Upper lobe of left lung (tissue), 6 donors: ENCODE results near the gene SPG11. TPM values are rescaled to one million over a fixed set of nuclear protein-coding genes. Genes with fewer than 3 reads are reported as not detected.

Experiments used
- ATAC-seq, 2 donors: fragments of 200-7000 bp; cut with Tn5 transposase; one replicate each; pipeline ENCODE4 v1.9.1; 2022; ENCODE audit warnings: mild to moderate bottlenecking in 2 of 2, moderate library complexity in 2 of 2; ENCODE audit not compliant: low FRiP score in 2 of 2
- DNase-seq, 2 donors: peaks; one replicate each; pipeline ENCODE4 v3.0.0-alpha.2; 2019 to 2020
- H3K27ac ChIP-seq, 4 donors: fragments of 200-600 bp; sonication (generic); one replicate each; pipeline ENCODE4 v1.5.1; 2016 to 2019
- H3K27me3 ChIP-seq, 4 donors: fragments of 200-600 bp; sonication (generic); one replicate each; pipeline ENCODE4 v1.5.1; 2017 to 2019
- H3K36me3 ChIP-seq, 4 donors: fragments of 200-600 bp; sonication (generic); one replicate each; pipeline ENCODE4 v1.5.1; 2016 to 2019
- H3K4me1 ChIP-seq, 4 donors: fragments of 200-600 bp; sonication (generic); one replicate each; pipeline ENCODE4 v1.5.1; 2018 to 2019
- H3K4me3 ChIP-seq, 4 donors: fragments of 200-600 bp; sonication (generic); one replicate each; pipeline ENCODE4 v1.5.1; 2017 to 2019; ENCODE audit warnings: mild to moderate bottlenecking in 2 of 4, moderate library complexity in 1 of 4
- H3K9me3 ChIP-seq, 4 donors: fragments of 200-600 bp; sonication (generic); one replicate each; pipeline ENCODE4 v1.5.1; 2018 to 2019
- EP300 ChIP-seq, 4 donors: sonication (generic); formaldehyde crosslinking; IDR thresholded peaks; one replicate each; pipeline ENCODE4 v1.5.1; 2017; ENCODE audit warnings: antibody characterized with exemption in 4 of 4, control low read depth in 2 of 4
- POLR2A ChIP-seq, 4 donors: fragments of 450-650 bp; IDR thresholded peaks; one replicate each; pipeline ENCODE4 v1.5.1; 2016 to 2017; ENCODE audit warnings: antibody characterized with exemption in 4 of 4, mild to moderate bottlenecking in 2 of 4
- POLR2AphosphoS5 ChIP-seq, 2 donors: sonication (generic); formaldehyde crosslinking; IDR thresholded peaks; one replicate each; pipeline ENCODE4 v1.5.1; 2017; ENCODE audit warnings: antibody characterized with exemption in 2 of 2
- WGBS, 2 donors: methylation state at CpG; one replicate each; pipeline ENCODE4 v1.1.5; 2017 to 2018; 5-methylcytosine and 5-hydroxymethylcytosine counted together
- total RNA-seq, 6 donors: library from RNA; depleted of rRNA in 4 of 6; stranded (reverse); fragments of >200 nt in 4 of 6; gene quantifications; one replicate each; pipeline versions ENCODE4 v1.1.0 to v1.2.1, GENCODE V29; 2016 to 2021
- TF ChIP-seq, protein P1 (sequence below), 6 experiments: fragments of 450-650 bp in 4 of 6; fragments of 200-600 bp in 2 of 6; sonication (generic) in 2 of 6; IDR thresholded peaks; one replicate each; pipeline ENCODE4 v1.5.1; 2016 to 2019; ENCODE audit warnings: antibody characterized with exemption in 6 of 6
- donor health status: DM: no; HTN: no; CAD: no; lungs with moderate emphysema.
- donor health status: DM: no; HTN: yes; CAD: no; lungs with severe emphysema.

SPG11 gene
- total RNA-seq, 6 donors from 2014 or later = 81.6 to 161 (median 97.4) TPM

DNA sequence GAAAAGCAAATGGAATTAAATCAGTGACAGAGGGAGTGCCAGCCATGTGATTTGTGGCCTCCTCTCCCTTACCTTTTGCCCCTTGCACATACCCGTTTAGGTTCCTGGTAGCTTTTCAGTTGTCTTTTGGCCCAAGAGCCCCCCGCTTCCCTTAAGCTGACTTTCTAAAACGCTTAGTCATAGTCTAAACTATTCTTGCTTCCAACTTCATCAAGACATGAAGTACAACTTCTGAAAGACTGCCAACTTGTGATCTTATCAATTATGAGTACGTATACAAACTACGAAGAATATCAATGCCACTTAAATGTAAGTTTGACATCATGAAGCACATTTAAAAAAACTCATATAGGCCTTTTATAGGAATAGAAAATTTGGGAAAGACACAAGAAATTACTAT is 64.6 kb downstream of the SPG11 start:
- no peaks in the 10 kb centered on the region for H3K27me3 ChIP-seq
- peak overlapping the region in 2 of 4 donors; percentile 5 to 26 for H3K27ac ChIP-seq
- TF ChIP-seq POLR2A (IDR thresholded peaks at IDR 0.05) (no peak), POLR2AphosphoS5 (IDR thresholded peaks at IDR 0.05) (no peak), EP300 (IDR thresholded peaks at IDR 0.05) (no peak)
- TF ChIP-seq, protein P1, sequence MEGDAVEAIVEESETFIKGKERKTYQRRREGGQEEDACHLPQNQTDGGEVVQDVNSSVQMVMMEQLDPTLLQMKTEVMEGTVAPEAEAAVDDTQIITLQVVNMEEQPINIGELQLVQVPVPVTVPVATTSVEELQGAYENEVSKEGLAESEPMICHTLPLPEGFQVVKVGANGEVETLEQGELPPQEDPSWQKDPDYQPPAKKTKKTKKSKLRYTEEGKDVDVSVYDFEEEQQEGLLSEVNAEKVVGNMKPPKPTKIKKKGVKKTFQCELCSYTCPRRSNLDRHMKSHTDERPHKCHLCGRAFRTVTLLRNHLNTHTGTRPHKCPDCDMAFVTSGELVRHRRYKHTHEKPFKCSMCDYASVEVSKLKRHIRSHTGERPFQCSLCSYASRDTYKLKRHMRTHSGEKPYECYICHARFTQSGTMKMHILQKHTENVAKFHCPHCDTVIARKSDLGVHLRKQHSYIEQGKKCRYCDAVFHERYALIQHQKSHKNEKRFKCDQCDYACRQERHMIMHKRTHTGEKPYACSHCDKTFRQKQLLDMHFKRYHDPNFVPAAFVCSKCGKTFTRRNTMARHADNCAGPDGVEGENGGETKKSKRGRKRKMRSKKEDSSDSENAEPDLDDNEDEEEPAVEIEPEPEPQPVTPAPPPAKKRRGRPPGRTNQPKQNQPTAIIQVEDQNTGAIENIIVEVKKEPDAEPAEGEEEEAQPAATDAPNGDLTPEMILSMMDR (IDR thresholded peaks at IDR 0.05) = no peak
- DNase-seq (no peak), ATAC-seq (no peak)
- peaks cover 0 to 12% (median 3%) of the 10 kb centered on the region in 4 donors for H3K4me1 ChIP-seq
- H3K4me3 ChIP-seq = no peak overlapping the region
- WGBS, 2 donors = 48 to 49% methylated on average over 5 of the region's 5 CpGs
- H3K9me3 ChIP-seq = no peaks in the 10 kb centered on the region
- H3K36me3 ChIP-seq = peaks cover 5 to 94% (median 61%) of the 10 kb centered on the region in 4 donors

DNA sequence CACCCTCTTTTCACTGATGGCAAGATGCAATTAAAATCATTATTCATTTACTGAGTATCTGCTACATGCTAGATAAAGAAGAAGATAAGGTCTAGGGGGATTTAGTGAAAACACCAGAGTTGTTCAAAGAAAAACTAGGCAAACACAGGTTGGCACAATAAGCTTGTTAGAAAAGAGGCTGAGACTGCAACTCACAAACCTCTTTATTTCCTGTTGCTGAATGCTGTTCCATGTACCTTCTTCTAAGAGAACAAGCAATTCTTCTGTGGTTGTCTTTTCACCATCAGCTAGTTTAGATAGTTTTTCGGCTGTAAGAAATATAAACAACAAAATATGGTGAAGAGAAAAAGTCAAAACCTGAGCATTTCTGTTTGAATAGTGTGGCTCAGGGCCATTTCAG is 65.4 kb downstream of the SPG11 start:
- TF ChIP-seq POLR2A (IDR thresholded peaks at IDR 0.05) = no peak
- TF ChIP-seq, protein P1 (IDR thresholded peaks at IDR 0.05) = no peak
- Histone ChIP-seq H3K4me3 (no peak overlapping the region), H3K27ac (no peak overlapping the region), H3K27me3 (no peaks in the 10 kb centered on the region), H3K4me1 (peaks cover 0 to 12% (median 3%) of the 10 kb centered on the region in 4 donors), H3K36me3 (peaks cover 11 to 94% (median 63%) of the 10 kb centered on the region in 4 donors), H3K9me3 (no peaks in the 10 kb centered on the region)
- no peak for DNase-seq
- no peak for ATAC-seq
- 80 to 85% methylated on average over 1 of the region's 1 CpG for WGBS, 2 donors

DNA sequence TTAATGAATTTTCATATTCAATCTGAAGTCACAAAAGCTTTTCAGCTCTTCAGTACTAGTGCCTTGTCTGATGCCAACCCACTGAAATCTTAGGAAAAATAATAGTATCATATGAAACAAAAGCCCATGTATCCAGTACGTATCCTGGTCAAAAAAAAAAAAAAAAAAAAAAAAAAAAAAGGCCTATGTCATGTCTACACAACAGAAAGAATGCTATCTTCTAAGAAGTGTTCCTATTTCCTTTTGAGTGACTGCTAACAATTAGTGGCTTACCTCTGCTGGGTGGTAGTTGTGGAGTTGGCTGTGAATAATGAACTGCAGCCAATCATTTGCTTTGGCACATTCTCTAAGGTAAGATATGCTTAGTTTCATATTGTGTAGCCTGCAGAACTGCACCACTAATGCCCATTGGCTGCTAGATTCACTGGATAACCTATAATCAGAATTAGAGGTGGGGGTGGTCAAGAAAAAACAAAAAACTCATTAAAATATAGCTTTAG is 66.9 kb downstream of the SPG11 start:
- 73 to 76% methylated on average over 1 of the region's 1 CpG for WGBS, 2 donors

DNA sequence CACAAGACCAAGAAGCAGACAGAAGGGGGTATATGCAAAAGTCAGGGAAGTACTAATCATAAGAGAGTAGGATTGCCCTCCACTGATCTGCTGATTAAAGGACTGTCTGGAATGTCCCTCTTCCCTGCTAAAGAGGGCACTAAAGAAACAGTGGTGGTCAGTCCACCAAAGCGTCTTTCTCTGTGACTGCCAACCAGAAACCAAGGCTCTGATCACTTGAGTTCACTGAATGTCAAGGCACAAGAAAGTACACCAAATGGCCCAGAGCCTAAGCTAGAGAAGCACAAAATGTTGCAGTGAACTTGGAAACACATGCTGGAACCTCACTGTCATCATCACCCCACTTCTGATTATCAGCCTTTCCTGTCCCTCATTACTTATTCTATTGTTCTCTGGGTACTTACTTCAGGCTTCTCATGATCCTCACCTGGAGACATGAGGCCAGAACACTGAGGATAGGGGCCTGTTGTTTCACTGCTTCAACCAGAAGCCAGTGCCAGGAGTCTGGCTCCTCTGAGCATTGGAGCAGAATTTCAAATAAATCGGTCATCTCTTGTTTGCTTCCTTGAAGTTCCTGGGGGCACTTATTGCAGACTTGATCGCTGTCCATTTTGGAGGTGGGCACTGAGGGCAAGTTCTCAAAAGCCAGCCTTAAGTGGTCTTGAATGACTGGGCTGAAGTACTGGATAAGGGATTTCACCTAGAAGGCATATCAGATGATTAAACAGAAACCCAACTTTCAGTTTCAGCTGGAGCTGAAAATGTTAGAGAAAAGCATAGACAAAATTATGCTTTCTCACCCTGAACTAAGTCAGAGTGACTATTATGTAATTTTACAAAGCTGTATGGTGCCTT is 67.6 kb downstream of the SPG11 start:
- 76 to 84% methylated on average over 3 of the region's 3 CpGs for WGBS, 2 donors
- TF ChIP-seq, protein P1 (IDR thresholded peaks at IDR 0.05) = no peak
- TF ChIP-seq POLR2AphosphoS5 (IDR thresholded peaks at IDR 0.05) (no peak), POLR2A (IDR thresholded peaks at IDR 0.05) (no peak), EP300 (IDR thresholded peaks at IDR 0.05) (no peak)
- Histone ChIP-seq H3K27me3 (no peaks in the 10 kb centered on the region), H3K9me3 (no peaks in the 10 kb centered on the region), H3K27ac (peak overlapping the region in 1 of 4 donors; percentile 19), H3K4me3 (no peak overlapping the region), H3K4me1 (peaks cover 0 to 12% (median 3%) of the 10 kb centered on the region in 4 donors), H3K36me3 (peaks cover 19 to 97% (median 72%) of the 10 kb centered on the region in 4 donors)
- no peak for ATAC-seq
- no peak for DNase-seq

More for the DNA sequence above, 66.9 kb downstream of the SPG11 start:
- Histone ChIP-seq H3K4me3 (no peak overlapping the region), H3K36me3 (peaks cover 17 to 94% (median 71%) of the 10 kb centered on the region in 4 donors), H3K4me1 (peaks cover 0 to 12% (median 3%) of the 10 kb centered on the region in 4 donors), H3K9me3 (no peaks in the 10 kb centered on the region), H3K27me3 (no peaks in the 10 kb centered on the region), H3K27ac (peak overlapping the region in 1 of 4 donors; percentile 19)
- DNase-seq = no peak
- ATAC-seq = no peak
- TF ChIP-seq, protein P1 (IDR thresholded peaks at IDR 0.05) = no peak
- no peak for TF ChIP-seq POLR2A (IDR thresholded peaks at IDR 0.05)
- TF ChIP-seq POLR2AphosphoS5 (IDR thresholded peaks at IDR 0.05) = no peak
- no peak for TF ChIP-seq EP300 (IDR thresholded peaks at IDR 0.05)
